Measurements from ENCODE around the gene EXOC3L1. TPM values are rescaled to one million over a fixed set of nuclear protein-coding genes. Genes with fewer than 3 reads are reported as not detected.

The EXOC3L1 gene
- total RNA-seq, 1 experiment from 2014 or later, result 3.6 TPM

DNA sequence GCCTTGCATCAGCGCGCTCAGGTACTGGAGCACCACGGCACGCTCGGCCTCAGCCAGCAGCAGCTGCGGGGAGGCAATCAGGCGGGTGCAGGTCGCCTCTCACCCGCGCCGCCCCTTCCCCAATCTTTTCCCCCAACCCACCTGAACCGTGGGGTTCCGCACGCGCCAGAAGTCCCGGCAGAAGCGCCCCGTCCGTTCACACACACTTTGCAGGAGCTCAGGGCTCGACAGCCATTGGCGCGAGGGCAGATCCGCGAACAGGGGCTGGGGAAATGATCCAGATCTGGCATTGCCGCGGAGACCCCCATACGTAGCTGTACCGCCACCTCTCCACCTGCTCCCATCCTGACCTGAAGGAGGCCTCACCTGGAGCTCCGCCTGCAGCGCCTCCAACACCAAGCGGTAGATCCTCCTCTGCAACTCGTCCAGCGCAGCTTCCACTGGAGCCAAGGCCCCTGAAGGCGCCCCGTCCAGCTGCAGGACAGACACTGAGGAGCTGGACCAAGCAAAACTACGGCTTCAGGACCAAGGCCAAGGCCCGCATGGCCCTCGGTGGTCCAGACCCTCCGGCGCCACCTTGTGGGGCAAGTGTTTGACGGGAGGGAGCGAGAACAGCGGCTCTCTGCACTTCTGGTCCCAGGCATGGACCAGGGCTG, 4.8 kb downstream of the EXOC3L1 start:
- Histone ChIP-seq H3K4me3 (ENCODE audit: insufficient read depth, low read depth, low read length) (peak overlapping the region; percentile 83; the same call in 1 of the 2 replicates), H3K36me3 (replicated peaks; ENCODE audit: control insufficient read depth, insufficient read depth, low read length) (no peaks in the 10 kb centered on the region)
- DNase-seq, result peak; percentile 94

DNA sequence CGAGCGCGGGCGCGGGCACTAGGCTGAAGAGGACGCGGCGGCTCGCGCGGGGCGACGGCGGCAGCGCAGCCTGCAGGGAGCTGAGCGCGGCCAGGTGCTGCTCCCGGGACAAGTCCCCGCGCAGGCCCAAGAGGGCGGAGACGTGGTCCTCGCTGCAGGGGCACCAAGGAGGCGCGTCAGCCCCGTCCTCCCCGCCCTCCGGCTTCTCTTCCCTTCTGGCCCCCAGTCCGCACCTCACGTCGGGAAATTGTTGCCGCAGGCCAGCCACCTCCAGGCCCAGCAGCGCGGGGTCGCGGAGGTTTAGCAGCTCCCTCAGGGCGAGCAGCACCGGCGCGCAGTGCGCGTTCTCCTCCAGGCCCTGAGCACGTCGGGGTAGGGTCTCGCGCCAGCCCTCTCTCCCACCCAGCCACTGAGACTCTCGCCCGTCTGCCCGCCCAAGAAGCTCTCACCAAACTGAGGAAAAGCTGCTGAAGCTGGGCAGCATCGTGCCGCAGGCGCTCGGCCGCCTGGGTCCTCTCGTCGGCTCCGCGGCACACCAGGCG, 5.4 kb downstream of the EXOC3L1 start:
- DNase-seq, result peak; percentile 83
- H3K4me3 ChIP-seq (ENCODE audit: insufficient read depth, low read depth, low read length), result peak overlapping the region; percentile 83
- H3K36me3 ChIP-seq (replicated peaks; ENCODE audit: control insufficient read depth, insufficient read depth, low read length), result no peaks in the 10 kb centered on the region
- H3K27me3 ChIP-seq (ENCODE audit: control insufficient read depth, insufficient read depth, low read length), result peaks cover 19% of the 10 kb centered on the region

More for the DNA sequence above, 4.8 kb downstream of the EXOC3L1 start:
- H3K27me3 ChIP-seq (ENCODE audit: control insufficient read depth, insufficient read depth, low read length), result peaks cover 19% of the 10 kb centered on the region

DNA sequence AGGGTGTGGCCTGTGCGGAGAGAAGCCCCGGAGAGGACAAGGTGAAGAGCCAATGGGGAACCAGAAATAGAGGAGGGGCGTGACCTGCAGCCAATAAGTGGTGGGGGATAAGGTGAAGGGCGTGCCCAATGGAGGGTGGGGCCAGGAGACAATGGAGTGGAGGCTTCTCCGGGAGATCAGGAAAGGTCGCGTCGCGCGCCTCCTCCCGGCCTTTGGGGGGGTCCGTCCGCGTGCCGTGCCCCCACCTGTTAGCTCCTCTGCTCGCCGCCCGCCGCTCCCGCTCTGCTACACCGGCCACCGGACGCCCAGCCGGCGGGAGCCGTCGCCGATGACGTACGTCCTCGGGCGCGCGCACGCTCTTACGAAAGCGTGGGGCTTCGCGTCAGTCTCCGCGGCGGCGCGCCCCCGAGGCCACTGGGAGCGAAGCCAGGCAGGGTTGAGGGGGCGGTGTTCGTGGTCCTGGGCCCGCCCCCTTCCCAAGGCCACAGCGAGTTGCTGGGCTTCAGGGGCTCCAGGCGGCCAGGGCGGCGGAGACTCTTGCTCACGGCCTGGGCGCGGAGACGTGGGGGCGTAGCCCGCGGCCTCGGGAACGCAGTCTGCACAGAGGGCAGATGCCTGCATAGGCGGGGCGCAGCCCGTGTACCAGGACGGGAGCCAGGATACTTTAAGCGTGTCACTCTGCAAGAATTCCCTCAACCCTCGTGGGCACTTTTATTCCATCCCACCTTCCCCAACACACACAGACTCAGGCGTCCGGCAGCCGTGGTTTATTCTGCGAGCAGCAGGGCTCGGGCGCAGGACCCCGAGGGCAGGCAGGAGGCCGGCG, 6.1 kb downstream of the EXOC3L1 start, which contains the start of gene MATCAP1:
MATCAP1 (minus strand) TSS at position 337 of the 826 bp plus-strand sequence. CDS start 3,353 bp downstream, outside the sequence.
- Histone ChIP-seq H3K4me3 (ENCODE audit: insufficient read depth, low read depth, low read length) (peak within 1 kb of the TSS; percentile 83), H3K27me3 (ENCODE audit: control insufficient read depth, insufficient read depth, low read length) (peaks cover 19% of the 10 kb centered on the region), H3K36me3 (replicated peaks; ENCODE audit: control insufficient read depth, insufficient read depth, low read length) (no peaks in the 10 kb centered on the region)
- DNase-seq, result peak; percentile 100

DNA sequence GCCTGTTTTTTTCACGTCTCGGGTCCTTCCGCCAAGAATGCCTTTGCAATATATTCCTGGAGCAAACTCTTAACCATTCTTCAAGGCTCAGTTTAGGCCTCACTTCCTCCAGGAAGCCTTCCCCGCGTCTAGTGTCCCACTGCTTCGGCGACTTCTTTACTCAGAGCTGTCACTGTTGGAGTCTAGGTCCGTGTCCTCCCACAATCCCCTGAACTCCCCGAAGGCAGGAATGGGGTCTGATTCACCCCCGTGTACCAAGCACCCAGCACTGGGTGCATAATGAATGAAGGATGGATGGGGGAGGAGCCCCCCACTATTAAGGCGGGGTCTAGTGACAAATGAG, 6.7 kb downstream of the EXOC3L1 start:
- no peaks in the 10 kb centered on the region for H3K36me3 ChIP-seq (replicated peaks; ENCODE audit: control insufficient read depth, insufficient read depth, low read length)
- no peak for DNase-seq
- H3K27me3 ChIP-seq (ENCODE audit: control insufficient read depth, insufficient read depth, low read length), result peaks cover 21% of the 10 kb centered on the region
- peak overlapping the region; percentile 83 for H3K4me3 ChIP-seq (ENCODE audit: insufficient read depth, low read depth, low read length)

DNA sequence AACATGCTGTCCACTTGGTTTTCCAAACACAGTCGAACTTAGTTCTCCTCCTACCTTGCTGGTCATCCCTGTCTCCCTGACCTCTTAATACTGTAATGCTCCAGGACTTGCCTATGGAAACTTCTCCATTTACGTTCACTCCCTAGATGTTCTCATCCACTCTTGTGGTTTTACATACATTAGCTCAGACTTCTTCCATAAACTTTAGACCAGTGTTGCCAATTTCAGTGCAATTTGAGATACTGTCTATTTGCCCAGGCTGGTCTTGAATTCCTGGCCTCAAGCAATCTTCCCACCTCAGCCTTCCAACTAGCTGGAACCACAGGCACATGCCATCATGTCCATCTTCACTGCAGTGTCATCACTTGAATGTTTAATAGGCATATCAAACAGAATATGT, 7.6 kb downstream of the EXOC3L1 start:
- DNase-seq, result no peak
- peaks cover 27% of the 10 kb centered on the region for H3K27me3 ChIP-seq (ENCODE audit: control insufficient read depth, insufficient read depth, low read length)
- H3K4me3 ChIP-seq (ENCODE audit: insufficient read depth, low read depth, low read length), result no peak overlapping the region
- no peaks in the 10 kb centered on the region for H3K36me3 ChIP-seq (replicated peaks; ENCODE audit: control insufficient read depth, insufficient read depth, low read length)

DNA sequence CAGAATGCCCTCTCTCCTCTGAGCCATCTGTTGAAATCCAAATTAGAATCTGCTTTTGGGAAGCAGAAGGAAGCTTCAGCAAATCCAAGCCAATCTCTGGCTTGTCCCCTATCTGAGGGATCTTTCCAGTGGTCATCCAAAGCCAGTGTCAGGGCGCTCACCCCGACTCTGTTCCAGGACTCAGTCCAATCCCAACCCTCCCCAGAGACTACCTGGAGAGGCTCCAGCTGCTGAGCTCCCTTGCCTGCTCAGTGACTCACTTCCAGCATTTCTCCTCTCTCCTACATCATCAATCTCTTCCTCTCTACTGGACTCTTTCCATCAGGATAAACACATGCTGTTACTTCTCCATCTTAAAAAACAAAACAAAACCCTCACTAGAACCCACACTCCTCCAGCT, 8.6 kb downstream of the EXOC3L1 start:
- DNase-seq, result no peak
- Histone ChIP-seq H3K27me3 (ENCODE audit: control insufficient read depth, insufficient read depth, low read length) (peaks cover 36% of the 10 kb centered on the region), H3K4me3 (ENCODE audit: insufficient read depth, low read depth, low read length) (no peak overlapping the region), H3K36me3 (replicated peaks; ENCODE audit: control insufficient read depth, insufficient read depth, low read length) (no peaks in the 10 kb centered on the region)

DNA sequence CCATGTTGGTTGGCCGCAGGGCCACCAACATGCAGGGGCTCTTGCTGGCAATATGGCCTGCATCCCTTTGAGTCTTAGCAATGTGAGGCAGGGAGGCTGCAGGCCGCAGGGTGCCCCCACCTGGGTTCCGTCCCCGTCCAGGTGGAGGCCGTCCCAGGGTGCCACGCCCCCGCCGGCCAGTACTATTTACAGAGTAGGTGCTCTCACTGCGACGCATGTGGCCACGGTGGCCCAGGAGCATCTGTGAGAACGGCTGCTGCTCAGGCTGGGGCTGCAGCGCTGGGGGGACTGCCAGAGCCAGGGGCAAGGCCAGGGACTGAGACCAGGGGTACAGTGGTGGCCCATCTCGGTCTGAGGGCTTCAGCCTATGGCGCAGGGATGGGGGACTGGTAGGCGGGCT, 9.8 kb downstream of the EXOC3L1 start:
- Histone ChIP-seq H3K27me3 (ENCODE audit: control insufficient read depth, insufficient read depth, low read length) (peaks cover 39% of the 10 kb centered on the region), H3K4me3 (ENCODE audit: insufficient read depth, low read depth, low read length) (no peak overlapping the region), H3K36me3 (replicated peaks; ENCODE audit: control insufficient read depth, insufficient read depth, low read length) (no peaks in the 10 kb centered on the region)
- DNase-seq, result no peak

DNA sequence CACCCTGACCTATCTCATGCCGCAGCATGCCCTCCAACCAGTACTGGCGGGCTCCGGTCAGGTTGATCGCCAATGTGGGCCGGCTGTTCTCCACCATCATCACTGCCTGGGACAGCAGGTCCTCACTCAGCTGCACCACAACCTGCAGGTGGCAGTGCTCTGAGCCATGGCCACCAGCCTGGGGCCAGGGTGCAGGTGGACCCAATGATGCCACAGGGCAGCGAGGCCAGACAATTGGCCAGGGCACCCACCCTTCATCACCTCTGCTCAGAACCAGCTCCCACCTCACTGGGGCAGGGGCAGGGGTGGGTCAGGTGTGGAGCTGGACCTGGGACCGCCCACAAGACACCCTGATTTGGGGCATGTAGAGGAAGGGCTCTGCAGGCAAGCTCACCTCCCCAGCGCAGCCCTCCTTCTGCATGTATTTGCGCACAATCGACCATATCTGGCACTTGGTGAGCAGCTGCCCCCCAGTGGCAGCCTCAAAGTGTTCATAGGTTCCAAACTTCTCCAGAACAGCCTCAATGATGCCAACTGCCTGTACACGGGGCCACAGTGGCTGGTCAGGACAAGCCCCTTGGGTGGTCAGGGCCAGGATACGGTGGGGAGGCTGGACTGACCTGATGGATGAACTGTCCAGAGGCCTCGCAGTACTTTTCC, 10.4 kb downstream of the EXOC3L1 start:
- no peaks in the 10 kb centered on the region for H3K36me3 ChIP-seq (replicated peaks; ENCODE audit: control insufficient read depth, insufficient read depth, low read length)
- H3K27me3 ChIP-seq (ENCODE audit: control insufficient read depth, insufficient read depth, low read length), result peaks cover 39% of the 10 kb centered on the region
- H3K4me3 ChIP-seq (ENCODE audit: insufficient read depth, low read depth, low read length), result no peak overlapping the region
- DNase-seq, result peak; percentile 78

DNA sequence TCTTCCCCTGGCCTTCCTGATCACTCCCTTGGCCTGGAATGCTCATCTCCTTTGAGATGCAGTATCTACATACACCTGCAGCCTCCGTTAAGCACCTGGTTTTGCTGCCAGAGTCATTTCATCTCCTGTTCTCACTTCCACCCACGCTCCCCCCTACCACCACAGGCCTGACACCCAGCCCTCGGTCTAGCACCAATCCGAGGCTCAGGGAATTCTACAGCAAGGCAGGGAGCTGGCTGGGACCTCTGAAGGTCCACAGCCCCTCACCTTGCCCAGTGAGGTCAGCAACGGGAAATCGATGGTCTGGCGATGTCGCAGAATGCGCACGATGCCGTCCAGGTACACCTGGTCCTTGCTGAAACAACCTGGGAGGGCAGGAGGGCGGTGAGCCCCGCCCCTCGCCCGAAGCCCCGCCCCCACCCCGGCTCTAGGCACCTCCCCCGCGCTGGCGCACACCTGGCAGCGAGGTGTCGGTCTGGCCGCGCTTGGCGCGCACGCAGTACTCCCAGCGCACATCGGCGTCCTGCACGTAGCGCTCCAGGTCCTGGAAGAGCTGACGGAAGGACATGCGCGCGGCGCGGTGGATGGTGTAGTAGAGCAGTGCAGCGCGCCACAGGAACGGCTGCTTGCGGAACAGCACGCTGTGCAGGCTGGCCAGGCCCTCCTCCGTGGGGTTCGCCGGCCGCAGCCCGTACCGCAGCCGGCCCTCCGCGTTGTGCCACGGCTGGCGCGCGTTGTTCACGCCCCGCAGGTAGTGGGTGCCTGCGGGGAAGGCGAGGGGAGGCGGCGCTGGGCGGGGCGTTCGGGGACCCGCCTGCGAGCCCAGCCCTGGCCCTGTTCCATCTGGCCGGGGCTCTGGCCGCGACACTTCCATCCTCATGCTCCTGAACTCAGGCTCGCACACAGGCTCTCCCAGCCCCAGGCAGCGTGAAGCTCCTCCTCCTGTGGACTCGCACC, 11.9 kb downstream of the EXOC3L1 start:
- DNase-seq, result peak; percentile 100
- Histone ChIP-seq H3K4me3 (ENCODE audit: insufficient read depth, low read depth, low read length) (peak overlapping the region; percentile 59), H3K36me3 (replicated peaks; ENCODE audit: control insufficient read depth, insufficient read depth, low read length) (no peaks in the 10 kb centered on the region), H3K27me3 (ENCODE audit: control insufficient read depth, insufficient read depth, low read length) (peaks cover 49% of the 10 kb centered on the region)

DNA sequence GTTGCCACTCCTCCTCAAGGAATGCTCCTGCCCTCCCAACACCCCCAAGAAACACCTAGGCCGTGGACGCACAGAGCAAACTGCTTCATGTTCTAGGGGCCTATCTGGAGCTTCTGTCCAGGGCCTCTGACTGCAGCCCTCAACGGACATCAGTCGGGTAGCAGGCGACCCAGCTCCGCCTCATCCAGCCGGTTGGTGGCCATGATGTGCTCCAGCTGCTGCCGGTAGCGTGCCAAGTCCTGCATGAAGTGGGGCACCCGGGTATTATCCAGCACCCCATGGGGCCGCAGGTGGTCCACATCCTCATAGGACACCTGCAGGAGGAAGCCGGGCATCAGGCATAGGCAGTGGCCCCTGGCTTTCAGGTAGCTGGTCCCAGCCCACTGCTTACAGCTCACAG, 13.3 kb downstream of the EXOC3L1 start:
- Histone ChIP-seq H3K27me3 (ENCODE audit: control insufficient read depth, insufficient read depth, low read length) (peaks cover 60% of the 10 kb centered on the region), H3K36me3 (replicated peaks; ENCODE audit: control insufficient read depth, insufficient read depth, low read length) (no peaks in the 10 kb centered on the region), H3K4me3 (ENCODE audit: insufficient read depth, low read depth, low read length) (no peak overlapping the region)
- no peak for DNase-seq

DNA sequence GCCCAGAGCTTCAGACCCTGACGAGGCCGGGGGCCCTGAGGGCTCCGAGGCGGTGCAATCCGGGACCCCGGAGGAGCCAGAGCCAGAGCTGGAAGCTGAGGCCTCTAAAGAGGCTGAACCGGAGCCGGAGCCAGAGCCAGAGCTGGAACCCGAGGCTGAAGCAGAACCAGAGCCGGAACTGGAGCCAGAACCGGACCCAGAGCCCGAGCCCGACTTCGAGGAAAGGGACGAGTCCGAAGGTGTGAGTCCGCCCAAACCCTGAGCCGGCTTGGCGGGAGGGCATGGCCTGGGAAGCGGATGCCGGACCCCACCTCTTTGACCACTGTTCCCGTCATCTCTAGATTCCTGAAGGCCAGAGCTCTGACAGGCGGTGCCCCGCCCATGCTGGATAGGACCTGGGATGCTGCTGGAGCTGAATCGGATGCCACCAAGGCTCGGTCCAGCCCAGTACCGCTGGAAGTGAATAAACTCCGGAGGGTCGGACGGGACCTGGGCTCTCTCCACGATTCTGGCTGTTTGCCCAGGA, 15.2 kb downstream of the EXOC3L1 start:
- H3K4me3 ChIP-seq (ENCODE audit: insufficient read depth, low read depth, low read length), result peak overlapping the region; percentile 44
- peak; percentile 68 for DNase-seq
- H3K36me3 ChIP-seq (replicated peaks; ENCODE audit: control insufficient read depth, insufficient read depth, low read length), result no peaks in the 10 kb centered on the region
- peaks cover 71% of the 10 kb centered on the region for H3K27me3 ChIP-seq (ENCODE audit: control insufficient read depth, insufficient read depth, low read length)

DNA sequence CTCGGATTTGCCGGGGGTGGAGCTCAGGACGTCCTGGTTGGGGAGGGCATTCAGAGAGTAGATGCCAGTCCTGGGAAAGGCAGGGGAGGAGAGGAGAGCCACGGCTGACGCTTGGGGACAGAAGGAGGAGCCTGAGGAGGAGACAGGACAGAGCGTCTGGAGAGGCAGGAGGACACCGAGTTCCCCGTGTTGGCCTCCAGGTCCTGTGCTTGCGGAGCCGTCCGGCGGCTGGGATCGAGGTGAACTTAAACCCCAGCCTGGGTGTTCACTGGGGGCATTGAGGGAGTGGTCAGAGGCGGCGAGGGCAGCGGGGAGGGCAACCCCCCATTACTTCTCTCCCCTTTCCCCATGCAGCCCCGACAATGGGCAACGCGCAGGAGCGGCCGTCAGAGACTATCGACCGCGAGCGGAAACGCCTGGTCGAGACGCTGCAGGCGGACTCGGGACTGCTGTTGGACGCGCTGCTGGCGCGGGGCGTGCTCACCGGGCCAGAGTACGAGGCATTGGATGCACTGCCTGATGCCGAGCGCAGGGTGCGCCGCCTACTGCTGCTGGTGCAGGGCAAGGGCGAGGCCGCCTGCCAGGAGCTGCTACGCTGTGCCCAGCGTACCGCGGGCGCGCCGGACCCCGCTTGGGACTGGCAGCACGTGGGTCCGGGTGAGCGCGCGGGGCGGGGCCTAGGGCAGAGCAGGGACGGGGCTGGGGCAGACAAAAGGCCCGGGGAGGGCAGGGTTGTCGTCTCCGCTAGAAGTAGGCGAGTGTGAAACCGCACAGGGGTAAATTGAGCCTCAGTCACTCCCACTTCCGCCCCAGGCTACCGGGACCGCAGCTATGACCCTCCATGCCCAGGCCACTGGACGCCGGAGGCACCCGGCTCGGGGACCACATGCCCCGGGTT, 15.9 kb downstream of the EXOC3L1 start:
- DNase-seq, result peak; percentile 92
- Histone ChIP-seq H3K4me3 (ENCODE audit: insufficient read depth, low read depth, low read length) (peak overlapping the region; percentile 44), H3K36me3 (replicated peaks; ENCODE audit: control insufficient read depth, insufficient read depth, low read length) (no peaks in the 10 kb centered on the region), H3K27me3 (ENCODE audit: control insufficient read depth, insufficient read depth, low read length) (peaks cover 77% of the 10 kb centered on the region)

DNA sequence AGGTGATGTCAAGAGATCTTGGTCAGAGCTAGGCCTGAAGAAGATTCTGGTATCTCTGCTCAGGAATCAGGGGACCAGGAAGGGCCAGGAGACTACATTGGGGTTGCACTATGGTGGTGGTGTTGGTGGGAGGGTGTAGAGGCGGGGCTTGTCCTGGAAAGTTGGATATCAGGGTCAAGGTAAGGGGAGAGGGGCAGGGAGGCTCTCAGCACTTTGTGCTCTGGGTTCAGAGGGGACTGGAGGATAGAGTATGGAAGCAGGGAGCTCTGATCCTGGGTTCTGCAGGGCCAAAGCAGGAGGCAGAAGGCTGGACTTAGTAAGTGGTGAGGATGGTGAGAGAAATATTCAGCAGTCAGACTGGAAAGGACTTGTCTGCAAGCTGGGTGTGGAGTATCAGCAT, 16.6 kb downstream of the EXOC3L1 start:
- Histone ChIP-seq H3K27me3 (ENCODE audit: control insufficient read depth, insufficient read depth, low read length) (peaks cover 83% of the 10 kb centered on the region), H3K4me3 (ENCODE audit: insufficient read depth, low read depth, low read length) (peak overlapping the region; percentile 44), H3K36me3 (replicated peaks; ENCODE audit: control insufficient read depth, insufficient read depth, low read length) (no peaks in the 10 kb centered on the region)
- no peak for DNase-seq
